Neuronal stem cell (in vitro differentiated cells): ENCODE measurements around the gene NCAM2.

ENCODE experiments used
- DNase-seq: peaks from one replicate; pipeline ENCODE4 v3.0.0-alpha.2; 2013; ENCODE audit warnings: low spot score
- H2AFZ ChIP-seq: one replicate; pipeline ENCODE4 v1.6.1; 2013; ENCODE audit warnings: mild to moderate bottlenecking, low read length, inconsistent platforms
- H2AK5ac ChIP-seq: 2 replicates; pipeline ENCODE4 v1.6.1; 2013; ENCODE audit warnings: low read depth, mild to moderate bottlenecking, inconsistent platforms, low read length, moderate library complexity, mixed read lengths
- H2BK120ac ChIP-seq: 2 replicates; pipeline ENCODE4 v1.6.1; 2013; ENCODE audit warnings: low read depth, mild to moderate bottlenecking, inconsistent platforms, low read length, moderate library complexity, mixed read lengths
- H2BK12ac ChIP-seq: one replicate; pipeline ENCODE4 v1.6.1; 2013; ENCODE audit warnings: low read length, inconsistent platforms
- H2BK15ac ChIP-seq: 2 replicates; pipeline ENCODE4 v1.6.1; 2013; ENCODE audit warnings: mild to moderate bottlenecking, low read length, inconsistent platforms, mixed read lengths
- H2BK5ac ChIP-seq: one replicate; pipeline ENCODE4 v1.6.1; 2013; ENCODE audit warnings: inconsistent platforms, mild to moderate bottlenecking, low read length, moderate library complexity
- H3K14ac ChIP-seq: one replicate; pipeline ENCODE4 v1.6.1; 2013; ENCODE audit warnings: low read length, inconsistent platforms
- H3K18ac ChIP-seq: 2 replicates; pipeline ENCODE4 v1.6.1; 2013; ENCODE audit warnings: low read length, inconsistent platforms
- H3K23ac ChIP-seq: 2 replicates; pipeline ENCODE4 v1.6.1; 2013; ENCODE audit warnings: low read depth, mild to moderate bottlenecking, mixed read lengths, low read length, inconsistent platforms; ENCODE audit not compliant: poor library complexity
- H3K27ac ChIP-seq: replicated peaks from 3 replicates; pipeline ENCODE4 v1.5.1; 2013; ENCODE audit warnings: low read length, inconsistent platforms
- H3K27me3 ChIP-seq, 3 experiments: 2 replicates each; pipeline ENCODE4 v1.6.1; 2013; ENCODE audit warnings: low read length in 3 of 3, mild to moderate bottlenecking in 2 of 3, inconsistent platforms in 1 of 3, low read depth in 1 of 3, mixed read lengths in 1 of 3, moderate library complexity in 1 of 3; ENCODE audit not compliant: control insufficient read depth in 3 of 3, insufficient read depth in 3 of 3
- H3K36me3 ChIP-seq, 2 donors: replicated peaks in 1 of 2; 2 replicates each; pipeline ENCODE4 v1.6.1; 2013; ENCODE audit warnings: low read length in 2 of 2; ENCODE audit not compliant: control insufficient read depth in 2 of 2, insufficient read depth in 2 of 2
- H3K4ac ChIP-seq: 2 replicates; pipeline ENCODE4 v1.6.1; 2013; ENCODE audit warnings: inconsistent platforms, mild to moderate bottlenecking, low read length, moderate library complexity
- H3K4me1 ChIP-seq, 2 donors: 1 replicate in 1 of 2; 2 replicates in 1 of 2; pipeline ENCODE4 v1.6.1; 2013; ENCODE audit warnings: low read length in 2 of 2, low read depth in 1 of 2; ENCODE audit not compliant: control insufficient read depth in 2 of 2, insufficient read depth in 1 of 2
- H3K4me2 ChIP-seq: one replicate; pipeline ENCODE4 v1.6.1; 2013; ENCODE audit warnings: mild to moderate bottlenecking, low read length, inconsistent platforms; ENCODE audit not compliant: insufficient read depth, poor library complexity, severe bottlenecking
- H3K4me3 ChIP-seq, 2 donors: 2 replicates each; pipeline ENCODE4 v1.5.1; 2013; ENCODE audit warnings: low read length in 2 of 2, mild to moderate bottlenecking in 2 of 2, inconsistent platforms in 1 of 2, moderate library complexity in 1 of 2
- H3K79me1 ChIP-seq: one replicate; pipeline ENCODE4 v1.6.1; 2013; ENCODE audit warnings: low read depth, mild to moderate bottlenecking, inconsistent platforms, low read length, moderate library complexity
- H3K9ac ChIP-seq: one replicate; pipeline ENCODE4 v1.6.1; 2013; ENCODE audit warnings: mild to moderate bottlenecking, low read depth, low read length, inconsistent platforms; ENCODE audit not compliant: poor library complexity
- H3K9me3 ChIP-seq, 2 donors: replicated peaks in 1 of 2; 2 replicates each; pipeline versions ENCODE3 to v1.6.1; 2013; ENCODE audit warnings: low read length in 2 of 2, mild to moderate bottlenecking in 2 of 2, inconsistent platforms in 1 of 2, low read depth in 1 of 2, mixed read lengths in 1 of 2, moderate library complexity in 1 of 2; ENCODE audit not compliant: control insufficient read depth in 2 of 2, insufficient read depth in 1 of 2
- H4K8ac ChIP-seq: one replicate; pipeline ENCODE4 v1.6.1; 2013; ENCODE audit warnings: low read depth, mild to moderate bottlenecking, inconsistent platforms, low read length, moderate library complexity
- H4K91ac ChIP-seq: one replicate; pipeline ENCODE4 v1.6.1; 2013; ENCODE audit warnings: low read length, low read depth, mild to moderate bottlenecking, inconsistent platforms; ENCODE audit not compliant: poor library complexity
- WGBS, 2 donors: extraction: QIAGEN DNeasy Blood & Tissue Kit; methylation state at CpG; one replicate each; pipeline ENCODE4 v1.1.7; 2013; ENCODE audit warnings: missing lambda C conversion rate in 2 of 2, mixed read lengths in 1 of 2; ENCODE audit not compliant: insufficient read length in 2 of 2, insufficient replicate concordance in 1 of 2; ENCODE audit errors: extremely low coverage in 2 of 2; 5-methylcytosine and 5-hydroxymethylcytosine counted together

Gene NCAM2

GRCh38 chr21:21236996-21237395 is 238.8 kb downstream of the NCAM2 start:
- no peak overlapping the region for H2BK120ac ChIP-seq
- no peaks in the 10 kb centered on the region for H3K9me3 ChIP-seq
- H3K23ac ChIP-seq: no peak overlapping the region
- no peak overlapping the region for H3K14ac ChIP-seq
- H3K4me3 ChIP-seq: no peak overlapping the region
- H2BK5ac ChIP-seq: no peak overlapping the region
- H3K4me1 ChIP-seq: no peaks in the 10 kb centered on the region
- H2BK12ac ChIP-seq: no peak overlapping the region
- no peaks in the 10 kb centered on the region for H3K36me3 ChIP-seq
- no peak overlapping the region for H2AK5ac ChIP-seq
- no peak overlapping the region for H3K4me2 ChIP-seq
- H3K79me1 ChIP-seq: no peaks in the 10 kb centered on the region
- H2BK15ac ChIP-seq: no peak overlapping the region
- no peak for DNase-seq
- H2AFZ ChIP-seq: no peak overlapping the region
- H3K27ac ChIP-seq: no peak overlapping the region
- no peak overlapping the region for H4K91ac ChIP-seq
- H4K8ac ChIP-seq: no peak overlapping the region
- no peak overlapping the region for H3K9ac ChIP-seq
- WGBS, 2 donors: no CpG with 5 or more reads among the region's 3 CpGs
- H3K27me3 ChIP-seq: no peaks in the 10 kb centered on the region
- no peak overlapping the region for H3K4ac ChIP-seq
- H3K18ac ChIP-seq: no peak overlapping the region

GRCh38 chr21:21238629-21239400 is 240.6 kb downstream of the NCAM2 start:
- H2BK5ac ChIP-seq: no peak overlapping the region
- H3K4ac ChIP-seq: no peak overlapping the region
- no peaks in the 10 kb centered on the region for H3K4me1 ChIP-seq
- no peak overlapping the region for H3K27ac ChIP-seq
- no peak overlapping the region for H3K14ac ChIP-seq
- H3K27me3 ChIP-seq: no peaks in the 10 kb centered on the region
- H2BK12ac ChIP-seq: no peak overlapping the region
- DNase-seq: no peak
- H3K9me3 ChIP-seq: no peaks in the 10 kb centered on the region
- H3K18ac ChIP-seq: no peak overlapping the region
- H4K8ac ChIP-seq: no peak overlapping the region
- WGBS, 2 donors: no CpG with 5 or more reads among the region's 10 CpGs
- H3K4me3 ChIP-seq: no peak overlapping the region
- no peak overlapping the region for H2AFZ ChIP-seq
- H2BK15ac ChIP-seq: no peak overlapping the region
- H4K91ac ChIP-seq: no peak overlapping the region
- H3K23ac ChIP-seq: no peak overlapping the region
- no peak overlapping the region for H3K9ac ChIP-seq
- no peak overlapping the region for H3K4me2 ChIP-seq
- no peak overlapping the region for H2BK120ac ChIP-seq
- H2AK5ac ChIP-seq: no peak overlapping the region
- H3K36me3 ChIP-seq: no peaks in the 10 kb centered on the region
- H3K79me1 ChIP-seq: no peaks in the 10 kb centered on the region

GRCh38 chr21:21241391-21241790 is 243.2 kb downstream of the NCAM2 start:
- DNase-seq: no peak
- Histone ChIP-seq H3K9ac (no peak overlapping the region), H3K4ac (no peak overlapping the region), H2AFZ (no peak overlapping the region), H4K8ac (no peak overlapping the region), H3K36me3 (no peaks in the 10 kb centered on the region), H3K27ac (no peak overlapping the region), H3K23ac (no peak overlapping the region), H3K18ac (no peak overlapping the region), H4K91ac (no peak overlapping the region), H3K4me1 (no peaks in the 10 kb centered on the region), H2BK12ac (no peak overlapping the region), H2BK15ac (no peak overlapping the region), H3K4me3 (no peak overlapping the region), H3K14ac (no peak overlapping the region), H2BK5ac (no peak overlapping the region), H3K79me1 (no peaks in the 10 kb centered on the region), H2BK120ac (no peak overlapping the region), H3K9me3 (no peaks in the 10 kb centered on the region), H3K27me3 (no peaks in the 10 kb centered on the region), H3K4me2 (no peak overlapping the region), H2AK5ac (no peak overlapping the region)

GRCh38 chr21:21246007-21246406 is 247.8 kb downstream of the NCAM2 start:
- Histone ChIP-seq H3K27ac (no peak overlapping the region), H2AFZ (no peak overlapping the region), H2BK120ac (no peak overlapping the region), H3K18ac (no peak overlapping the region), H3K9ac (no peak overlapping the region), H2AK5ac (no peak overlapping the region), H3K27me3 (no peaks in the 10 kb centered on the region), H3K9me3 (no peaks in the 10 kb centered on the region), H3K23ac (no peak overlapping the region), H4K91ac (no peak overlapping the region), H3K4me1 (no peaks in the 10 kb centered on the region), H3K4me3 (no peak overlapping the region), H3K14ac (no peak overlapping the region), H3K4ac (no peak overlapping the region), H4K8ac (no peak overlapping the region), H3K79me1 (no peaks in the 10 kb centered on the region), H2BK15ac (no peak overlapping the region), H2BK5ac (no peak overlapping the region), H2BK12ac (no peak overlapping the region), H3K36me3 (no peaks in the 10 kb centered on the region), H3K4me2 (no peak overlapping the region)
- no CpG with 5 or more reads among the region's 3 CpGs for WGBS, 2 donors
- DNase-seq: no peak
